SHP77 treated with DMSO at 0.1 percent for 48 hours (cell line): Measurements from ENCODE around the gene SIM2.

ENCODE experiments used
- DNase-seq: peaks from one replicate; lab custom pipeline; 2025; lab: John Stamatoyannopoulos, UW

Gene SIM2

DNA sequence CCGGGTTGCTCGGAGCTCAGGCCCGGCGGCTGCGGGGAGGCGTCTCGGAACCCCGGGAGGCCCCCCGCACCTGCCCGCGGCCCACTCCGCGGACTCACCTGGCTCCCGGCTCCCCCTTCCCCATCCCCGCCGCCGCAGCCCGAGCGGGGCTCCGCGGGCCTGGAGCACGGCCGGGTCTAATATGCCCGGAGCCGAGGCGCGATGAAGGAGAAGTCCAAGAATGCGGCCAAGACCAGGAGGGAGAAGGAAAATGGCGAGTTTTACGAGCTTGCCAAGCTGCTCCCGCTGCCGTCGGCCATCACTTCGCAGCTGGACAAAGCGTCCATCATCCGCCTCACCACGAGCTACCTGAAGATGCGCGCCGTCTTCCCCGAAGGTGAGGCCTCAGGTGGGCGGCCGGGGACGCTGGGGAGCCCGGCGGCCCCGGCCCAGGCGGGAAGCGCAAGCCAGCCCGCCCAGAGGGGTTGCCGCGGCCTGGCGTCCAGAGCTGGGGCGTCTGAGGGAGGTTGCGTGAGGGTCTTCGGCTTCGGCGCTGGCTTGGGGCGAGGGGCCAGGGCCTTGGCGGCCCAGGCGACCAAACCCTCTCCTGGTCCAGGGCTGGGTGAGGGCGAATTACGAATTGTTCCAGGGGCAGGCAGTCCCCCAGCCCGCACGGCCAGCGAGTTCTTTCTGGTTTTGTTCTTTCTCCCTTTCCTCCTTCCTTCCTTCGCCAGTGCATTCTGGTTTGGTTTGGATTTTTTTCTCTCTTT lies 805 bp downstream of the SIM2 start:
- no peak for DNase-seq

DNA sequence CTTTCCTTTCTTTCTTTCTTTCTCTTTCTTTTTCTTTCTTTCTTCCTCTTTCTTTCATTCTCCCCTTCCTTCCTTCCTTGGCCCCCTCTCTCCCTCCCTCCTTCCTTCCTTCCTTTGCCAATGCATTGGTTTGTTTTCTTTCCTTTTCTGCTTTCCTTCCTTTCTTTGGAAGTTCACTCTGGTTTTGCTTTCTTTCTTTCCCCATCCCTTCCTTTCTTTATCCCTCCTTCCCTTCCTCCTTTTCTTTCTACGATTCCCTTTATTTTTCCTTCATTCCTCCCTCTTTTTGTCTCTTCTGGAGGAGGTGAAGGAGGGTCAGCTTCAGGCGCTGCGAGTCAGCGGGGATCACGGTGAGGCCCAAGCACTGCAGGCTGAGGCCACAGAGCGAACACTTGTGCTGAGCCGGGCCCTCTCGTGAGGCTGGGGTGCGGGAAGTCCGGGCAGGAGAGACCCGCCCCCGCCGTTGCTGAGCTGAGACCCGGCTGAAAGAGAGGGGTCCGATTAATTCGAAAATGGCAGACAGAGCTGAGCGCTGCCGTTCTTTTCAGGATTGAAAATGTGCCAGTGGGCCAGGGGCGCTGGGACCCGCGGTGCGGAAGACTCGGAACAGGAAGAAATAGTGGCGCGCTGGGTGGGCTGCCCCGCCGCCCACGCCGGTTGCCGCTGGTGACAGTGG lies 1.5 kb downstream of the SIM2 start:
- DNase-seq: no peak

DNA sequence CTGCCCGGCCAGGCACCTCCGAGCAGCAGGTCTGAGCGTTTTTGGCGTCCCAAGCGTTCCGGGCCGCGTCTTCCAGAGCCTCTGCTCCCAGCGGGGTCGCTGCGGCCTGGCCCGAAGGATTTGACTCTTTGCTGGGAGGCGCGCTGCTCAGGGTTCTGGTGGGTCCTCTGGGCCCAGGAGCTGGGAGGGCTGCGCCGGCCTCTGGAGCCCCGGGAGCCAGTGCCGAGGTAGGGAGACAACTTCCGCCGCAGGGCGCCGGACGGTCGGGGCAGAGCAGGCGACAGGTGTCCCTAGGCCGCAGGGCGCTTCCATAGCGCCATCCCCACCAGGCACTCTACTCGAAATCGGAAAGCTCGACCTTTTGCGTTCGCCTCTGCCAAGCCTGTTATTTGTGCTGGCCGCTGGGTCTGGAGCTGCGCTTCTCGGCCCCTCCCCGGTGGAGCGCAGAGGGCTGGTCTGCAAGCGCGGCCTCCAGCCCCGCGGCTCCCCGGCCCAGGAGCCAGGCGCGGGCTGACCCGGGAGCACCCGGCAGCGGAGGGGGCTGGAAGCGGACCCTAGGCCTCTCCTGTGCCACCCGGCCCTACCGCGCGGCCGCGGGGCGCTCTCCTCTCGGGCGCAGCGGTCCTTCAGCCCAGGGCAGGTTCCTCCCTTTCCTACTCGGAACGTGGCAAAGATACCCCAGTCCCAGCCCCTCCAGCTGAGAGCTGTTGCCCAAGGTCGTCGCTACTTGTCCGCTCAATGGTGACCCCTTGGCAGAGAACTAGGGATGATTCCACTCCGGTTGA lies 2.2 kb downstream of the SIM2 start:
- DNase-seq: no peak

DNA sequence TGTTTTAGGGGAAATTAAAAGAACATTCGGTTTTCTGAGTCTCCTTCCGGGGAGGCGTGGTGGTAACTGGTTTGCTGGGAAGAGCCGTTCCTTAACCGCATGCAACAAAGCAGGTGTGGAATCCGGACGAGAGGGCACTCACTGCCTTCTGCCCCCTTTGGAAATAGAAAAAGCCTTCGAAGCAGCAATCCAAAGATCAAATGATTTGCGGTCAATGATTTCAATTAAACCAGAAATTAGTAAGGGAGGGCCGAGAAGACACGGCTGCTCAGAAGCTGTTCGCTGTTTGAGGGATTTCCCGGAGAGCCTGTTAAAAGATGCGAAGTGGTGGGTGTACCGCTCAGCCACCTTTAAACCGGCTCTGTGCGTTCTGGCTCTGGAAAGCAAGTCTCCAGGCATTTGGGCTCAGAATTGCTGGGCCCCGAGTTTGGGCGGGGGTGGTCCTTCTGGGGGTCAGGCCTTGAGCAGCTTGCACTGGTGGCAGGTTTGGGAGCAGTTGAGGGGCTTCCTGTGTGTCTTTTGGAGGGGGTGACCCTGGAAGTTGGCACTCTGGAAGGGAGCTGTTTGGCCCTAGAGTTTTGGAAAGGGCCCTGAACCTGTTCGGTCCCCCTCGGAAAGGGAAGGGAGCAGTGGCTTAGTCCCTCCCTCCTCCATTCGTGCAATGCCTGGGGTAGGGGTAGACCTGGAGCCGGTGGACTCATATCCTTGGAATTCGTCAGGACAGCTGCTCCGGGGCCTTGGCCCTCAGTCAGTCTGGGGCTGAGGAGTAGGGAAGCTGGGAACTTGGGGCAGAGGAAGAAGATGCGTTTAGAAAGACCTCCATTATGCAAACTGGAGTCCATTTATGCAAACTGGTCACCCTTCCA lies 3.1 kb downstream of the SIM2 start:
- no peak for DNase-seq

DNA sequence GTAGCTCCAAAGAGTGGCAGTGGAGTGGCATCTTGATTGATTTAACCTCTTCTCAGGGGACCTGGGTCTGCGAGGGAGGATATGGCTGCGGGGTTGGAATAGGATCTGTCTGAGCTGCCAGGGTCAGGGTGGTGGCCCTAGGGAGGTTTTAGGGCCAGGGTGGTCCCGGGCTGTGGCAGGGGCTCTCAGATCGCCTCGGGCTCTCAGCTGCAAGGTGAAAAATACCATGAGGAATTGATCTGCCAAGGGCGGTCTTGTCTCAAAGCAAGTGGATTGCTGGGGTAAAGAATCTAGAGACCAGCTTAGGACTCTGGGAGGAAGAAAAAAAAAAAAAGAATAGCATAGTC lies 3.7 kb downstream of the SIM2 start:
- no peak for DNase-seq

DNA sequence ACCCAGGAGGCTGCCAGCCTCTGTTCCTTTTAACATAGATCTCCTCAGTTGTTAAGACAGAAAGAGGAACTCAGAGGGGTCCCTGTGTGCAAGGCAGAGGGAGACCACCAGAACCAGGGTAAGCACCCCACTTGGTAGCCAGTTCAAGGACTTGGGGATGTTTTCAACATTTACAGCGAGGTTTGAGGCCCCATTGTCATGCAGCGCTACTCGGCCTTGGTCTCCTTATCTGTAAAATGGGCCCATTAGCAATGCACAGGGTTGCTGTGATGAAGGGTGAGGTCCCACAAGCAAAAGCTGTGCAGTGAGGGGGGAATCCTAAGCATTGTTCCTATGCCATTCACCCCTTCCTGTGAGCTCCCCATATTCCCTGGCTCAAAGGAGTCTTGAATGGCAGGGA lies 4.2 kb downstream of the SIM2 start:
- no peak for DNase-seq

DNA sequence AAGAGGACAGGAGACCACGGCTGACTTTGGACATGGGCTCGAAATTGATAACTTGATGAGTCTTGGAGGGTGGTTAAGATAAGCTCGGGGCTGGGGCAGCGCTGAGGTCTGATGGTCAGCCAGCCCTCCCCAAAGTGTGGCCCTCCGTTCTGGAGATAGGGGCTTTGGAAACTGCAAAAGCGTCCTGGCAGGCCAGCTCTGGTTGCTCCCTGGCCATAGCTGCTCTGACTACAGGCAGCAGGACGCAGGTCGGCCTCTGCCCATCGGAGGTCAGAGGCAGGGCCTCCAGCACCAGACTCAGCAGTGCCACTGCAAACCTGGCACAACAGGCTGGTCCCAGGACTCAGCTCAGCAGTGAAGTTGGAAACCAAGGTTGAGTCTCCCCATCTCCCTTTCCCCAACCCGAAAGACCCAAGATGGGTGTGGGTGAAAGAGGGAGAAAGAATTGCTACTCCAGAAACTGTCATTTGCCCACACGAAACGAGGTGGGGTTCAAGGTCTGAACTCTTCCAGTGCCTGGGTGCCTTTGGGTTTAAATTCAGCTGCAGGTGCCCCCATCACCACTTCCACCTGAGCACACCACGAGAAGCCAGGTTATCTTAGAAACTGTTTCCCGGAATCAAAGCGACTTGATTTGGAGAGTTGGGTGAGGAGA lies 4.8 kb downstream of the SIM2 start:
- DNase-seq: no peak

DNA sequence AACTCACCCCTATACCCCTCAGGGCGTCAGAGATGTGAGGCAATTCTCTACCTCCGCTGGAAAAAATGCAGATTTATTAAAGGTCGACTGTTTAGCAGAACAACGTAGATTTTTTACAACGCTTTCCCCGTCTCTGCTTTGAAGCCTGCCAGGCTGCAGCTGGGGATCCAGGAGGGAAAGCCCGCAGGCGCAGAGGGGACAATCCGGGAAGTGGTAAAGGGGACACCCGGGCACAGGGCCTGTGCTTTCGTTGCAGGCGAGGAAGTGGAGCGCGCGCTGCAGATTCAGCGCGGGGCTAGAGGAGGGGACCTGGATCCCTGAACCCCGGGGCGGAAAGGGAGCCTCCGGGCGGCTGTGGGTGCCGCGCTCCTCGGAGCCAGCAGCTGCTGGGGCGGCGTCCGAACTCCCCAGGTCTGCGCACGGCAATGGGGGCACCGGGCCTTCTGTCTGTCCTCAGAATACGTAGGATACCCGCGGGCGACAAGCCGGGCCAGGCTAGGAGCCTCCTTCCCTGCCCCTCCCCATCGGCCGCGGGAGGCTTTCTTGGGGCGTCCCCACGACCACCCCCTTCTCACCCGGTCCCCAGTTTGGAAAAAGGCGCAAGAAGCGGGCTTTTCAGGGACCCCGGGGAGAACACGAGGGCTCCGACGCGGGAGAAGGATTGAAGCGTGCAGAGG lies 5.5 kb downstream of the SIM2 start:
- no peak for DNase-seq

DNA sequence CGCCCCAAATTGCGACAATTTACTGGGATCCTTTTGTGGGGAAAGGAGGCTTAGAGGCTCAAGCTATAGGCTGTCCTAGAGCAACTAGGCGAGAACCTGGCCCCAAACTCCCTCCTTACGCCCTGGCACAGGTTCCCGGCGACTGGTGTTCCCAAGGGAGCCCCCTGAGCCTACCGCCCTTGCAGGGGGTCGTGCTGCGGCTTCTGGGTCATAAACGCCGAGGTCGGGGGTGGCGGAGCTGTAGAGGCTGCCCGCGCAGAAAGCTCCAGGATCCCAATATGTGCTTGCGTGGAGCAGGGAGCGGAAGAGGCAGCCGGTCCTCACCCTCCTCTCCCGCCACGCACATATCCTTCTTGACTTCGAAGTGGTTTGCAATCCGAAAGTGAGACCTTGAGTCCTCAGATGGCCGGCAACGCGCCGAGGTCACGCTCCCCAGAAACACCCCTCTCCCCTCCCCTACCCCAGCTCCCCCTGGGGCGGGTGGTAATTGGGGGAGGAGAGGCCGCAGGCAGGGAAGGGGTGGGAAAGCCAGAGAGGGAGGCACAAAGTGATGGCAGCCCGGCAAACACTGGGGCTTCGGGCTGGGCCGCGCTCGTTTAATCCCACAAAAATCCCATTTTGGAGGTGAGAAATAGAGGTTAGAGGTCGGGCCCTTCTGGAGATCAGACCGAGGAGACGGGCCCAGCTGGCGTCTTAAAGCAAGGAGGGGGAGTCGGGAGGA lies 6.2 kb downstream of the SIM2 start:
- DNase-seq: no peak

DNA sequence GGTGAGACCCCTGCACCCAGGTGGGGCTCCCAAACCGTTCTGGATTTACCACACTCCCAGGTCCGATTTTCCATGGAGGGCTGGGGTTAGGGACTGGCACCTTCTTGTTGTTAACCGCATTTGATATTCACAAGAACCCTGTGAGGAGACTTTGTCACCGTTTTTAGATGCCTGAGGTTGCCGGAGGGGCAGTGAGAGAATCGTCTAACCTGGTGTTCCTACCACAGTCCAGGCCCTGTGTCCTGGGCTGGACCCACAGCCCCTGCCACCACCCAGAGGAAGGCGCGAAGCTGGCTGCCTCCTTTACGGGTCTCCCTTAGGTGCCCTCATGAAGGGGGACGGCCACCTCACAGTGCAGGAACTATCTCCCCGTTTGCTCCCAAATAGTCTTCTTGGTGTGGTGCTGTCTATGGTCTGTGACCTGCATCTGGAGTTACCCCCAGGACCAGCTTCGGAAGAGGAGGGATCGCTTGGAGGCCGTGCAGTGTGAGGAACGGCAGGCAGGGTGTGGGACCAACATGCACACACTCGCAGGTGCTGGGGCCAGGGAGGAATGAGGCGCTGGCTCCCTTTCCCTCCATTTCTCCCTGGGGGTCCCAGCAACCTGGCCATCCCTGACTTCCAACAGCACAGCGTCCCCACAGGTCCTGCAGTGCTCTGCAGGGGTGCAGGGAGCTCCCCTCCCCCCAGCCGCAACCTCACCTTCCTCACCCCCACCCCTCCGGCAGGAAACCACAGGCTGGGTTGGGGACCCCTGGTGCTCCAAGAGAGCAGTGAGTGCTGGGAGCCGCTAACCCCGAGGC lies 7.0 kb downstream of the SIM2 start:
- DNase-seq: no peak

DNA sequence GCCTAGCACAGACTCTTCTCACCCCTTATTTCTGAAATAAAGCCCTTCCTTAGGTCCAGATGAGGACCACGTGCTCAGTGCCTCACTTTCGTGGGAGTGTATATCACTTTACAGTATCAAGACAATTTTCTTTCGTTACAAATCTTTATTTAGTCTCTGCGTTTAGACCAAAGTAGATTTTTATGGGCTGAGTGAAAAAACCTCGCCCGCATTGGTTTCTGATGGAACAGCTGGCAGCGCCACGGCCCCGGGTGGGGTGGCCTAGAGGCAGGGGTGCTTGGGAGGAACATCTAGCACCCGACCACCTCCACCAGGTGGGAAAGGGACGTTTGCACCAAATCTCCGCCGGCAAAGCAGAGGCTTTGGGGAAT lies 7.6 kb downstream of the SIM2 start:
- no peak for DNase-seq

DNA sequence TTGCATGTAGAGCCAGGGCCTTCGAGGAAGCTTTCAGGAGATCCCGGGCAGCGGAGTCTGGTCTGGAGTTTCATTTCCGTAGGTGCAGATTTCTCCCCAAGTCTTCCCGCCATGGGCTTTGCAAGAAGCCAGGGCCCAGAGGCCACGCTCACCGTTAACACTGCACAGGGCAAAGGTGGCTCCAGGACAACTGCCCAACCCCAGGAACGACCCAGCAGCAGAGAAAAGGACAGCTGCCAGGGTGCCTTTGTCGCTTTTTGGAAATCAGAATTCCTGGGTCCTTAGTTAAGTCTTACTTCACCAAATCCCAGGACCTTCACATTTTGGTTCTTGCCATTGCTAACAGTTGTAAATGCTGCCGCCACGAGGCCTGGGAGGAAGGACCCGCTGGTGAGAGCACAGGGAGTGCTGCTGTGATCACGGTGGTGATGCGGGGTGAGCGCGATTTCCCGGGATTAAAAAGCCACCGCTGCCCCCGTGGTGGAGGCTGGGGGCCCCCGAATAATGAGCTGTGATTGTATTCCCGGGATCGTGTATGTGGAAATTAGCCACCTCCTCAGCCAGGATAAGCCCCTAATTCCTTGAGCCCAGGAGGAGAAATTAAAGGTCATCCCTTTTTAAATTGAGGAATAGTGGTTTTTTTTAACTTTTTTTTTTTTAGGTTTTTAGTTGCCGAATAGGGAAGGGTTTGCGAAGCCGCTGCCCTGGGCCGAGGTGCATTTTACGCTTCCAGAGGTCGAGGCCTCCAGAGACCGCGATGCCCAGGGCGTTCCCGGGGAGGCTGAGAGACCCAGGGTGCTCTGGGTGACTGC lies 8.2 kb downstream of the SIM2 start:
- DNase-seq: no peak

DNA sequence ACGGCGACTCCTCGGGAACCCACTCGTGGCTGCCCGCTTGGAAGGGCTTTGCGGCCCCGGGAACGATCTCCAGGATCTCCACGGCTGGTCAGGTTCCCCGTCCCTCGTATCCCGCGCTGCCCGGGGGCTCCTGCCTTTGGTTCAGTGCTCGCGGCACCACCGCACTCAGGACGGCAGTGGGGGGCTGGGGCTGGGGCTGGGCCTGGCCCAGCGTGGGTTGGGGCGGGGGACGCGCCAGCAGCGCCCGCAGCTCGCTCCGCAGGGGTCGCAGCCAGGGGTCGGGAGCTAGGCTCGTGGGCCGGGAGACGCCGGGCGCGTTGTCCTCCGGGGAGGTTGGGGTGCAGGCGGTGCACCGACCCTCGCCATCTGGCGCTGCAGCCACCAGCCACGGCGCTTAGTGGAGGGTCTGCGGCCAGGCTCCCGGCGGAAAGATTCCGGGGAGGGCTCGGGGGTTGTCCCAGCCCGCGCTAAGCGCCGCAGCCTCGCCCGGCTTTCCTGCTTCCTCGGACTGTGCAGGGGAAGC lies 8.9 kb downstream of the SIM2 start:
- DNase-seq: no peak

DNA sequence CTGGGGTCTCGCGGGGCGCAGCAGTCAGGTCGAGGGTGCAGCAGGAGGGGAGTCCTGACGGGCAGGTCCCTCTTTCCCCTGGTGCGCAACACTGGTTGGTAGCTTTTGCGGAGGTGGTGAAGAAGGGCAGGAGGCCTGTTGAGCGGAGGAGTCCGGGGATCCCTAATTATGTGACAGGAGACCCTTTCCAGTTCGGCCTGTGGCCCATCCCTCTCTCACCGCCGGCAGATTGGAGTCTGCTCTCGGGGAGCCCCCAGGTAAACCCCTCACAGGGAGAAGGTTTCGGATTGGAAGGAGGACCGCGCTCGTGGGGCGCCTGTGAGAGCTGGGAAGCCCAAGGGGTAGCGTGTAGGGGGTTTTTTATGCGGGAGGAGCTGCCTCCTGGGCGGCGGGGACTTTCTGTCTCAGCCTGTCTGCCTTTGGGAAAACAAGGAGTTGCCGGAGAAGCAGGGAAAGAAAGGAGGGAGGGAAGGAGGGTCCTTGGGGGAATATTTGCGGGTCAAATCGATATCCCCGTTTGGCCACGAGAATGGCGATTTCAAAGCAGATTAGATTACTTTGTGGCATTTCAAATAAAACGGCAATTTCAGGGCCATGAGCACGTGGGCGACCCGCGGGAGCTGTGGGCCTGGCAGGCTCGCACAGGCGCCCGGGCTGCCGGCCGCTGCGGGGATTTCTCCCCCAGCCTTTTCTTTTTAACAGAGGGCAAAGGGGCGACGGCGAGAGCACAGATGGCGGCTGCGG lies 9.5 kb downstream of the SIM2 start:
- DNase-seq: no peak

DNA sequence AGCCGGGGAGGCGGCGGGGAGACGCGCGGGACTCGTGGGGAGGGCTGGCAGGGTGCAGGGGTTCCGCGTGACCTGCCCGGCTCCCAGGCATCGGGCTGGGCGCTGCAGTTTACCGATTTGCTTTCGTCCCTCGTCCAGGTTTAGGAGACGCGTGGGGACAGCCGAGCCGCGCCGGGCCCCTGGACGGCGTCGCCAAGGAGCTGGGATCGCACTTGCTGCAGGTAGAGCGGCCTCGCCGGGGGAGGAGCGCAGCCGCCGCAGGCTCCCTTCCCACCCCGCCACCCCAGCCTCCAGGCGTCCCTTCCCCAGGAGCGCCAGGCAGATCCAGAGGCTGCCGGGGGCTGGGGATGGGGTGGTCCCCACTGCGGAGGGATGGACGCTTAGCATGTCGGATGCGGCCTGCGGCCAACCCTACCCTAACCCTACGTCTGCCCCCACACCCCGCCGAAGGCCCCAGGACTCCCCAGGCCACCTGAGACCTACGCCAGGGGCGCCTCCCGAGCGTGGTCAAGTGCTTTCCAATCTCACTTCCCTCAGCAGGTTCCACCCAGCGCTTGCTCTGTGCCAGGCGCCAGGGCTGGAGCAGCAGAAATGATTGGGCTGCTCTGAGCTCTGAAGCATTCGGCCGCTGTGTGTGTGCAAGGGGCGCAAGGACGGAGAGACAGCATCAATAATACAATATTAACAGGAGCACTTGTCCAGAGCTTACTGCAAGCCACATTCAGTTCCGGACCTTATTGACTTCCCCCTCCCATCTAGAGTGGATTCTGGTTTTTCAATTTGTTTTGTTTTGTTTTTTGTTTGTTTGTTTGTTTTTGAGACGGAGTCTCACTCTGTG lies 10.3 kb downstream of the SIM2 start:
- DNase-seq: no peak

DNA sequence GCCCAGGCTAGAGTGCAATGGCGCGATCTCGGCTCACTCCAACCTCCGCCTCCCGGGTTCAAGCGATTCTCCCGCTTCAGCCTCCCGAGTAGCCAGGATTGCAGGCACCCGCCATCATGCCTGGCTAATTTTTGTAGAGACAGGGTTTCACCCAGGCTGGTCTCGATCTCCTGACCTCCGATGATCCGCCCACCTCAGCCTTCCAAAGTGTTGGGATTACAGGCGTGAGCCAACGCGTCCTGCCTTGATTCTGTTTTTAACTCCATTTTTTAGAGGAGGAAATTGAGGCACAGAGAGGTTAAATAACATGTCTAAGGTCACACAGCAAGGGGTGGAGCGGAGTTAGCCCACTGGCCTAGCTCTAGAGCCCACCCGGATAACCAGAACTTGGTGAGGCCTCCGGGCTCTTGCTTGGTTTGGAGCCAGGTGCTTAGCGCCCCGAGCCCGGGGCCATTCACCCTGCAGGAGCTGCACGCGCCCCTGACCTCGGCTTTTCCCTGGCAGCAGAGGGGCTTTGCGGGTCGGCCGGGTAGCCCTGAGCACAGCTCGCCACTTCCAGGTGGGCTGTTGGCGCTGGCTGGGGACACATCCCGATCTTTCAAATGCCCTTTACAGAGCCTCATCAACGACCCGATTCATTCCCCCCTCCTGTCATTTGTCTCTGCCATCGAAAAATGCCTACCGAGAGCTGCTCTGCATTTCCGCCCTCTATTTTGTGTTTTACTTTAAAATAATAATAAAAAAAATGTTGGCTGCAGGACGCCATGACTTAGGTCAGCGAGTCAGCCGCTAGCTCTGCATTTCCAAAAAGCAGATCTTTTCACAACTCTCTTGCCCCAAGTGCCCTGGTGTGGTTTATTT lies 11.2 kb downstream of the SIM2 start:
- DNase-seq: no peak
